ENCODE data around the gene ZNF853.

ZNF853 gene

GRCh38 chr7:6636741-6637543 lies 21.5 kb downstream of the ZNF853 start, which contains the start of gene ZNF316:
ZNF316 (plus strand) TSS chr7:6637318; CDS start chr7:6642410, 5,092 bp downstream.
- peak; percentile 44 for DNase-seq (ENCODE audit: low read depth)

GRCh38 chr7:6637544-6638229 lies 22.3 kb downstream of the ZNF853 start:
- DNase-seq (ENCODE audit: low read depth) = peak; percentile 65

DNA sequence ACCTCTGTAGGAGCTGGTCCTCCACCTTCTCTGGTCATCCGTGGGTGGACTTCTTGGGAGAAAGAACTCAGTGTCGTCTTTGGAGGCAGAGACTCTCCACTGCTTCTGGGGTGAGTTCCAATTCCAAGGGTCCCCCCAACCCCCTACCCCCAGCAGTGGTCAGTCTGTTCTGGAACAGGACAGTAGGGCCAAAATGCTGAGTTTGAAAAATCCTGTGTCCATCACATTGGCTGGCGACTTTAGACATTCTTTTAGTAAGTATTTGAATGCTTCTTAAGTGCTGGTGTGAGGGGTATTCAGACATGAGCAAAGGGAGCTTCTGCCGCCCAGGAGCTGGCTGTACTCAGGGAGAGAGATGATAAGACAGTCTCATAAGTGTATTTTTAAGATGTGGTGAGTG lies 23.6 kb downstream of the ZNF853 start:
- DNase-seq (ENCODE audit: low read depth) = no peak

- DNase-seq (ENCODE audit: low read depth) = no peak
Observed at GRCh38 chr7:6639627-6640026, 24.2 kb downstream of the ZNF853 start.

DNA sequence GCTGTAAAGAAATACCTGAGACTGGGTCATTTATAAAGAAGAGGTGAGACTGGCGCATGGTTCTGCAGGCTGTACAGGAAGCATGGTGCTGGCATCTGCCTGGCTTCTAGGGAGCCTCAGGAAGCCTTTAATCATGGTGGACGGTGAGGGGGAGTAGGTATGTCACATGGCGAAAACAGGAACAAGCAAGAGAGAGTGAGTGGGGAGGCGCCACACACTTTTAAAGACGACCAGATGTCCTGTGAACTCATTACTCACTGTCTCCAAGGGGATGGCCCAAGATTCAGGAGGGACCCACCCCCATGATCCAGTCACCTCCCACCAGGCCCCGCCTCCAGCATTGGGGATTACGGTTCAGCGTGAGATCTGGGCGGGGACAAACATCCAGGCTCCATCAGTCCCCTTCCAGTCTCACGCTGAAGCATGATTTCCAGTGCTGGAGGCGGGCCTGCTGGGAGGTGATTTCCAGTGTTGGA lies 24.9 kb downstream of the ZNF853 start:
- DNase-seq (ENCODE audit: low read depth) = peak; percentile 30

DNA sequence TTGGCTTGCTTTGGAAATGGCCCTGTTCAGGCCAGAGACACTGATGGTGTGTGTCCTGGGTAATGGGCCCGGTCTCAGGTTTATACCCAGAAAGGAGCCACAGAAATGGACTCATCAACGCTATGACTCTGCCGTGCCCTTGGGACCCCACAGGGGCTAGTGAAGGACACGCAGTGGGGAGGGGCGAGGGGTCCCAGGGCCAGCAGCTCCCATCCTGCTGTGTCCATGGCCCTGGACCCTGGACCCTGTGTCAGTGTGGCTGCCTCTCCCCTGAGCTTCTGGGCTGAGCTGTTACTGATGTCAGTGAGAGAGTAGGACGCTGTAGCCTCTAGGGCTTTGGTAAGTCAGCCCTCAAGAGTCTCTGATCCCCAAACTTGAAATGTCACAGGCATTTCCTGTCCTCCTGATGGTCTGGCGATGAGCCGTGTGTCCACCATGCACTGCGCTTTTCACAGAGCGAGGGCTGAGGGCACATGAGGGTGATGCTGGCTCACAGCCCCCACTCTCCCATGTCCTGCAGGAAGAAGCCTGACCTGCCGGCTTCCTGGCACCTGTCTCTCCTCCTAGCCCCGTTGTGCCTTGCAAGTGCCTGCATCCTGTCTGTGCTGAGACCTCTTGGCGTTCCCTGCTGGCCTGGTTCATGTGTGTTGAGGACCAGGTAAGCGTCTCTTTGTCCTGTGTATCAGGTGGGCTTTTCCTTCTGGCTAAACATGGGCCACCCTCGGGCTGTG lies 26.1 kb downstream of the ZNF853 start:
- DNase-seq (ENCODE audit: low read depth) = no peak

- DNase-seq (ENCODE audit: low read depth) = no peak
Observed at GRCh38 chr7:6642239-6642839, 26.9 kb downstream of the ZNF853 start.

DNA sequence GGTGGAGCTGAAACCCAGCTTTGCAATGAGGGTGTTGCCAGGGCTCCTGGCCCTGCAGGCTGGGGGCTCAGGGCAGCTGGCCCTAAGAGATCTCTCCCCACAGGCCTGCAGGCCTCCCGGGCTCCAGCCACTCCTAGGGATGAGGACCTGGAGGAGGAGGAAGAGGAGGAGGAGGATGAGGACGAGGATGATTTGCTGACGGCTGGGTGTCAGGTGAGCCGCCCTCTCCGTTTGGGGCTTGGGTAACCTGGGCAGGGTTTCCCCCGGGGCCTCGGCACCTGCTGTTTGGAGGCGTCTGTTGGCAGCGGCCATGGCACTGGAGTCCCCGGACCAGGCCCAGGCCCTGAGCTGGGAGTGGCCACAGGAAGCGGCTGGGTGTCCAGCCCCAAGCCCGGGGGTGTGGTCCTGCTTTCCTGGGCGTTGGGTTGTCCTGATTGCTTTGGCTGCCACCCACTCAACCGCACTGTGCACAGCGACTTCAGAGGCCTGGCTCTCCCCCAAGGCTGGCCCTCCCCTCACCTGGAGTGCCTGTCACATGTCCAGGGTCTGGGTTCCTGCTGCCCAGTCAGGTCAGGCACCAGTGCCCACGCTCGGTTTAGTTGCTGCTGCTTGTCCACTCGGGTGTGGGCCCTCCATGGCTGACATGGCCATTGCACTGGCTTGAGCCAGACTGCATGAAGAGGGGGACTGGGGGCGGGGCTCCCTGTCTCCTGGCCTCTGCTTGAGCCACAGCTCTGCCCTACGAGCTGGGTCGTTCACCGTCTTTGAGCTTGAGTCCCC lies 27.6 kb downstream of the ZNF853 start:
- DNase-seq (ENCODE audit: low read depth) = no peak

GRCh38 chr7:6643915-6644625 lies 28.7 kb downstream of the ZNF853 start:
- DNase-seq (ENCODE audit: low read depth) = no peak

- no peak for DNase-seq (ENCODE audit: low read depth)
Observed at GRCh38 chr7:6644728-6645127, 29.3 kb downstream of the ZNF853 start.

DNA sequence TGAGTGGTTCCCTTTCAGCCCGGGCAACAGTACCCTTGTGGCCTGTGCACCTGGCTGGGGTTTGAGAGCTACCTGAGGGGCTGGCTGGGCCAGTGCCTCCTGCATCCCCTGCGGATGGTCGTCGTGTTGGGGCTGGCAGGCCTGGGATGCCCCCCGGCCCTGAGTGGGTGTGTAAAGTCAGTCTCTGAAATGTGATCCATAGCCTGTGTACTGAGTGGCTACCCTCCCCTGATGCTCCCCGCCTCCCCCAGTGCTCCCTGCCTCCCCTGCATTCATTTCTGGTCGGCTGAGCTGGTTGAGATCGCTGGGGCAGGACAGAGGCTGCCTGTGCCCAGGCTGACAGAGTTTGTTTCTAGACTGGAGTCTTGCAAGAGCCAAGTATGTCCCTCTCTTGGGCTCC lies 31.1 kb downstream of the ZNF853 start:
- no peak for DNase-seq (ENCODE audit: low read depth)

DNA sequence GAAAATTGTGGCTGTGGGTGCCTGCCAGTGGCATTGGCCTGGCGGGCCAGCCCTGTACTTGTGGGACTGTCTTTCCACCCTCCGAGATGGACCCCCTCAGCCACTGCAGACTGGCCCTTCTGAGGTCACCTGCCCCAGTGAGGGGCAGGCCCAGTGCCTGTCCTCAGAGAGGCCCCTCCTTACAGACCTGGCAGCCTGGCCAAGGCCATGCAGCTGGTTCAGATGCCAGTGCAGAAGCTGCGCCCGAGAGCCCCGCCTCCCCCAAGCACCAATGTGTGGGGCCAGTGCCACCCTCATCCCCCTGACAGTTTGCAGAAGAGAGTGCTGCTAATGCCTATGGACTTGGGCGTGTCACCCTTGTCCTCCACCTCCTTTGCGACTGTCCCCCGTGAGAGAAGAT lies 31.7 kb downstream of the ZNF853 start:
- no peak for DNase-seq (ENCODE audit: low read depth)

- no peak for DNase-seq (ENCODE audit: low read depth)
Observed at GRCh38 chr7:6647541-6647940, 32.1 kb downstream of the ZNF853 start.

DNA sequence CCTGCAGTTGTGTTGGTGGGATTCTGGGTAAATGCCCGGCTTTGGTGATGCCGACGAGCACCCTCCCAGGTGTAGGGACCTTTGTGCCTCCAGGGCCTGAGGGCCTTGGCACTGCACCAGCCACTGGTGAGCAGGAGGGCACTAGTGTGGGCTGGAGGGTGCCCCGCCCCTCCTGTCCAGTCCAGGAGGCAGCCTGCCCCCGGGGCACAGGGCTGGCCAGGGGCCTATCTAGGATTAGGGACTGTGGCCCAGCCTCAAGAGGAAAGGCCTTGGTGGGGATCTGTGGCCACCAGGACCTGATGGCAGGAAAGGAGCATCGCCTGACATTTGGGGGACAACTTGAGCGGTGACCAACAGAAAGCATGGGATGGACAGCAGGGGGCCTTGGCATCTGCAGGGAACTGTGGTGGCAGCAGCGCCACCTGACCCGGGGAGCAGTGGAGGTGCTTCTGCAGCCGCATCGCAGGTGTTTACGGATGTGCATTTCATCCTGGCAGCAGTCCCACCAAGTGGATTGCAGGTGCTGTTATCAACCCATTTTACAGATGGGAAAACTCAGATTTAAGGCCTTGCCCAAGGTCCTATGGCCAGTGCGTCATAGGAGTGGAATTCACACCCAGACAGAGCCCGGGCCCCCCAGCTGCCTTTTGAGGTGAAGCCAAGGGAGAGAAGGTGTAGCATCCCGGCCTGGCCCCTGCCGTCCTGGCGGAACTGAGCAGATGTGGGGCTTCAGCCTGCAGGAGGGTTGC lies 32.8 kb downstream of the ZNF853 start:
- no peak for DNase-seq (ENCODE audit: low read depth)

DNA sequence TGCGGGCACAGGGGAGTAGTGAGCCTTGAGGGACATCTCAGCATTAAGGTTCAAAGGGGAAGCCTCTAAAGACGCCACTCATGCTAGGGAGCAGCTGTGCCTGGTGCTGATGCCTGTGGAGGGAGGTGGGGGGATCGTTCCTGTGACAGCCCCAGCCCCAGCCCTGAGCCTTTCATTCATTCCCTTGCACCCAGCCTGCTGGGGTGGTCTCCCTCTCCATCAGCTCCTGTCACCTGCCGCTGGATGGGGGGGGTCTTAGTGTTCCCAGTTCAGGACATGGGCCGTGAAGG lies 33.4 kb downstream of the ZNF853 start:
- no peak for DNase-seq (ENCODE audit: low read depth)

GRCh38 chr7:6649241-6649961 lies 34.0 kb downstream of the ZNF853 start:
- DNase-seq (ENCODE audit: low read depth) = no peak

DNA sequence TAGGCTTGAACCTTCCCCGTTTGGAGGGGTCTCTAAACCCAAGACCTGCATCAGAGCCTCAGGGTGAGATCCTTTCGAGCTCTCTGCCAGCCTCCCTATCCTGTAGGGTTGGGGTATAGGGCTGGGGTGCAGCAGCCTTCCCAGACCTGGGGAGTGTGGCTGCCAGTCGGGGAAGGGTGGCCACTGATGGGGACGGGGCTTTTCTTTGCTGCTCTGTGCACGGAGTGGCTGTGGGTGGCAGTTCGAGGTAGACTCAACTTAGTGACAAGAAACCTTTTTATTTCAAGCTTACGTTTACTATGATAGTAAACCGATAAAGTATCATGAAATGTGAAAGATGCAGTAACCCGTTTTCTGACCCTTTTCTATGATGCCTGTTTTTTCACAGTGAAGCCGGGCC lies 34.7 kb downstream of the ZNF853 start:
- DNase-seq (ENCODE audit: low read depth) = no peak

DNA sequence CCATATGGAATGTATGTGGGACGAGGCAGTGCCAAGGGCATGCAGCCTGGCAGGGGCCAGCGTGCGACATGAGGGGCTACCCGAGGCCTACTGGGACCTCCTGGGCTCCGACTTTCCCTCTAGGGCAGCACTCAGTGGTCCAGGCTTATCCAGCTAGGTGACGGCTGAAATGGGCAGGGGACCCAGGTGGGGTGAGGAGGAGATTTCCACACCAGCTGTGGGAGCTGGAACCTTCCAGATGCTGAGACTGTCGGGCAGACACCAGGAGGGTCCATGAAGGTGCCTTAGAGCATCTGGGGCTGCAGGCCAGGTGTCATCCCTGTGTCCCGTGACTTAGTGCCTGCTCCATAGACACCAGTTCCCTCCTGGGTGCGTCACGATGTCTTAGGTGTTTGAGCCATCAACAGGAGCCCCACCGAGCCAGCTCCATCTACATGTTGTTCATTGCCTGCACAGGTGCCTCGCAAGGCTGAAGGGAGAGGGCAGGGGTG lies 35.2 kb downstream of the ZNF853 start:
- no peak for DNase-seq (ENCODE audit: low read depth)

DNA sequence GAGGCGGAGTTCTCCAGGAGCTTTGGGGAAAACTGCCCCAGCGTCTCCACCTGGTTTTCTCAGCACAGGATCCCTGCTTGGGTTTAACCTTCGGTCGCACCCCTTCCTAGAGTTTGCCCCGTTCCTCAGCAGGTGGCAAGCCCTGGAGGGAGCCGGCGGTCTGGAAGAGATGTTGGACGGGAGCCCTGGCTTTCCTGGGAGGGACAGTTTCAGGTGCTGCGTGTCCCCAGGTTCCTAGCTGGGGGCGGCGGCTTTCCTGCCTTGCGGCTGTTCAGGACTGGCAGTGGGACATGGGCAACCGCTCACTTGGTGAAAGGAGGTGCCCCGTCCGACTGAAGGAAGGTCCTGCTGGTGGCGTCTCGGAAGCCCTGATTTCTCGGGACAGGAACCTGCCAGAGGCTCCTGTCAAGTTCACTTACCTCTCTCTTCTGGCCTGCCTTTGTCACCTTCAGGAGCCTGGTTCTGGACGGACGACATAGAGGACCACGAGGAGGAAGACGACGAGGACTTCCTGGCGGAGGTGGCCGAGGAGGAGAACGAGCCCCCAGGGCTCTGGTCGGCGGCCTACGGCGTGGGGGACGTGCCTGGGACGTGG lies 36.5 kb downstream of the ZNF853 start:
- DNase-seq (ENCODE audit: low read depth) = no peak

All from stimulated activated CD8-positive, alpha-beta memory T cell treated with anti-CD3 and anti-CD28 coated beads, Interleukin-4, amount 100 ng/mL, for 24 hours (primary cell).